Astrocyte (in vitro differentiated cells and primary cell): ENCODE data around the gene CMIP. TPM values are rescaled to one million over a fixed set of nuclear protein-coding genes. Genes with fewer than 3 reads are reported as not detected.
A peak's percentile ranks its signal among the peaks of the same experiment; 100 is the strongest.

Experiments
- DNase-seq: peaks from one replicate; pipeline ENCODE4 v3.0.0-alpha.2; 2010; ENCODE audit warnings: low read depth
- FAIRE-seq: peaks from 2 replicates; lab custom pipeline; 2011; peaks lifted over from hg19 to GRCh38; lab: Jason Lieb, UNC
- H2AFZ ChIP-seq: 2 replicates; pipeline ENCODE4 v1.6.0; 2012; ENCODE audit warnings: low read depth, low read length, inconsistent platforms
- H3K27ac ChIP-seq: 2 replicates; pipeline ENCODE4 v1.5.1; 2011; ENCODE audit warnings: low read depth, low read length, inconsistent platforms
- H3K27me3 ChIP-seq: 2 replicates; pipeline ENCODE4 v1.6.0; 2011; ENCODE audit warnings: low read length, inconsistent platforms; ENCODE audit not compliant: insufficient read depth
- H3K36me3 ChIP-seq: 2 replicates; pipeline ENCODE4 v1.5.1; 2011; ENCODE audit warnings: low read length, inconsistent platforms; ENCODE audit not compliant: insufficient read depth
- H3K4me1 ChIP-seq: 2 replicates; pipeline ENCODE4 v1.5.1; 2011; ENCODE audit warnings: low read length, inconsistent platforms; ENCODE audit not compliant: insufficient read depth
- H3K4me2 ChIP-seq: 2 replicates; pipeline ENCODE4 v1.6.0; 2012; ENCODE audit warnings: low read length, inconsistent platforms
- H3K4me3 ChIP-seq: 2 replicates; pipeline ENCODE4 v1.5.1; 2011; ENCODE audit warnings: low read depth, mild to moderate bottlenecking, low read length, inconsistent platforms; ENCODE audit not compliant: insufficient read depth
- H3K79me2 ChIP-seq: 2 replicates; pipeline ENCODE4 v1.6.0; 2012; ENCODE audit warnings: mild to moderate bottlenecking, low read length, inconsistent platforms; ENCODE audit not compliant: insufficient read depth
- H3K9ac ChIP-seq: 2 replicates; pipeline ENCODE4 v1.6.0; 2012; ENCODE audit warnings: mild to moderate bottlenecking, low read length, inconsistent platforms
- H3K9me3 ChIP-seq: 2 replicates; pipeline ENCODE4 v1.5.1; 2012; ENCODE audit warnings: low read depth, mild to moderate bottlenecking, low read length, inconsistent platforms; ENCODE audit not compliant: insufficient read depth
- H4K20me1 ChIP-seq: 2 replicates; pipeline ENCODE4 v1.6.0; 2012; ENCODE audit warnings: low read length, inconsistent platforms; ENCODE audit not compliant: insufficient read depth
- H3K27ac Mint-ChIP-seq: one replicate; pipeline ENCODE4 v1.8.0; 2021; ENCODE audit warnings: mild to moderate bottlenecking, mixed read lengths; ENCODE audit not compliant: unreplicated experiment
- H3K27me3 Mint-ChIP-seq: one replicate; pipeline ENCODE4 v1.8.0; 2021; ENCODE audit warnings: low read depth, mixed read lengths; ENCODE audit not compliant: unreplicated experiment
- H3K36me3 Mint-ChIP-seq: one replicate; pipeline ENCODE4 v1.8.0; 2021; ENCODE audit warnings: low read depth, mixed read lengths; ENCODE audit not compliant: unreplicated experiment
- H3K4me1 Mint-ChIP-seq: one replicate; pipeline ENCODE4 v1.8.0; 2021; ENCODE audit warnings: low read depth, mixed read lengths; ENCODE audit not compliant: unreplicated experiment
- H3K4me3 Mint-ChIP-seq: one replicate; pipeline ENCODE4 v1.8.0; 2021; ENCODE audit warnings: mild to moderate bottlenecking, moderate library complexity, mixed read lengths; ENCODE audit not compliant: unreplicated experiment
- H3K9me3 Mint-ChIP-seq: one replicate; pipeline ENCODE4 v1.8.0; 2021; ENCODE audit warnings: mild to moderate bottlenecking, mixed read lengths; ENCODE audit not compliant: unreplicated experiment
- EZH2 ChIP-seq: IDR thresholded peaks from 2 replicates; pipeline ENCODE4 v1.6.1; 2012; ENCODE audit warnings: mild to moderate bottlenecking, low read length, inconsistent platforms; ENCODE audit not compliant: insufficient read depth
- total RNA-seq: library from RNA; stranded (reverse); gene quantifications from 2 replicates; pipeline ENCODE4 v1.2.1, GENCODE V29; 2021
- TF ChIP-seq, protein P1 (sequence below): IDR thresholded peaks from 2 replicates; pipeline ENCODE4 v1.5.1; 2011; ENCODE audit warnings: low read depth, mild to moderate bottlenecking, inconsistent platforms, low read length, moderate library complexity; ENCODE audit not compliant: insufficient read depth

Gene CMIP
- total RNA-seq, 1 donor from 2014 or later: 71.5 TPM

DNA sequence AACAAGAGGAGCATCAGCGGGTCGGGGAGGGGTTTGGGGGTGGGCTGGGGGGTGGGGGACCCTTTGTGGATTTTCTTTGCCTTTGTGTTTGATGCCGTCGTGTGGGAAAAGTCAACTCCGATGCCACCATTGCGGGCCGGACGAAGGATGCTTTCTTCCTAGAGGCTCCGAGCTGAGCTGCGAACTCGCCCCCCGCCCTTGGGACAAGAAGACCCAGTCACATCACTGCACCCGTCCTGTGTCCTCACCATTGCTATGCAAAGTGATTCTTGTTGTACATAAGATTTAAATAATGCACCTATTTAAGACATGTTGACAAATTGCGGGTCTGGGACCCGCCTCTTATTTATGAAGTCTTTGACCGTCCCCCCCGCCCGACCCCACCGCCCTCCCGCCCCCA lies 265.4 kb downstream of the CMIP start:
- peaks cover 24% of the 10 kb centered on the region for H3K4me1 Mint-ChIP-seq
- peaks cover 3% of the 10 kb centered on the region for H3K27me3 Mint-ChIP-seq
- no peaks in the 10 kb centered on the region for H3K79me2 ChIP-seq
- H3K4me3 ChIP-seq: no peak overlapping the region
- no peak overlapping the region for H2AFZ ChIP-seq
- no peaks in the 10 kb centered on the region for H3K9me3 ChIP-seq
- no peak overlapping the region for H3K27ac ChIP-seq
- H3K9ac ChIP-seq: no peak overlapping the region
- no peaks in the 10 kb centered on the region for H3K9me3 Mint-ChIP-seq
- TF ChIP-seq, protein P1, sequence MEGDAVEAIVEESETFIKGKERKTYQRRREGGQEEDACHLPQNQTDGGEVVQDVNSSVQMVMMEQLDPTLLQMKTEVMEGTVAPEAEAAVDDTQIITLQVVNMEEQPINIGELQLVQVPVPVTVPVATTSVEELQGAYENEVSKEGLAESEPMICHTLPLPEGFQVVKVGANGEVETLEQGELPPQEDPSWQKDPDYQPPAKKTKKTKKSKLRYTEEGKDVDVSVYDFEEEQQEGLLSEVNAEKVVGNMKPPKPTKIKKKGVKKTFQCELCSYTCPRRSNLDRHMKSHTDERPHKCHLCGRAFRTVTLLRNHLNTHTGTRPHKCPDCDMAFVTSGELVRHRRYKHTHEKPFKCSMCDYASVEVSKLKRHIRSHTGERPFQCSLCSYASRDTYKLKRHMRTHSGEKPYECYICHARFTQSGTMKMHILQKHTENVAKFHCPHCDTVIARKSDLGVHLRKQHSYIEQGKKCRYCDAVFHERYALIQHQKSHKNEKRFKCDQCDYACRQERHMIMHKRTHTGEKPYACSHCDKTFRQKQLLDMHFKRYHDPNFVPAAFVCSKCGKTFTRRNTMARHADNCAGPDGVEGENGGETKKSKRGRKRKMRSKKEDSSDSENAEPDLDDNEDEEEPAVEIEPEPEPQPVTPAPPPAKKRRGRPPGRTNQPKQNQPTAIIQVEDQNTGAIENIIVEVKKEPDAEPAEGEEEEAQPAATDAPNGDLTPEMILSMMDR: no peak
- TF ChIP-seq EZH2: no peak
- H3K4me3 Mint-ChIP-seq: no peak overlapping the region
- peaks cover 30% of the 10 kb centered on the region for H3K4me1 ChIP-seq
- no peaks in the 10 kb centered on the region for H3K27me3 ChIP-seq
- H3K4me2 ChIP-seq: no peak overlapping the region
- FAIRE-seq (no peak), DNase-seq (no peak)
- H4K20me1 ChIP-seq: peaks cover 5% of the 10 kb centered on the region
- peaks cover 9% of the 10 kb centered on the region for H3K36me3 Mint-ChIP-seq
- H3K36me3 ChIP-seq: no peaks in the 10 kb centered on the region
- no peak overlapping the region for H3K27ac Mint-ChIP-seq

DNA sequence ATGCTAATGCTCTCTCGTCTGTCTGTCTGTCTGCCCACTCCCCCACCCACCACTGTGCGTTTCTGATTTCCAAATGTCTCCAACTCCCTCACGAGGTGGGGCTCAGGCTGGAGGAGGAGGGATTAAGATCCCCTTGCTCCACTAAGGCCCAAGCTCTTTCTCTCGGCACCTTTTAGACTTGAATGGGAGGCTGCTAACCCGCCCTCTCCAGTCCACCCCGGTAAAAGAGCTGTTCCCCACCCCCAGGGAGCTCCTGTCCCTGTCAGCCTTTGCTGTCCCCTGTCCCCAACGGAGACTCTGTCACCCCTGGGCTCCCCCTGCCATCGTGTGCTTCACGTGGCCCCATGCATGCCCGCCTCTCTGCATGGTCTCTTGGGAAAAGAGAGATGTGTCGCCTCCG lies 266.0 kb downstream of the CMIP start:
- H4K20me1 ChIP-seq: peaks cover 5% of the 10 kb centered on the region
- TF ChIP-seq EZH2: no peak
- TF ChIP-seq, protein P1: no peak
- H3K9ac ChIP-seq: peak overlapping the region; percentile 46
- no peaks in the 10 kb centered on the region for H3K79me2 ChIP-seq
- Mint-ChIP-seq H3K27me3 (peaks cover 3% of the 10 kb centered on the region), H3K27ac (no peak overlapping the region), H3K36me3 (peaks cover 5% of the 10 kb centered on the region), H3K4me3 (no peak overlapping the region), H3K9me3 (no peaks in the 10 kb centered on the region), H3K4me1 (peaks cover 22% of the 10 kb centered on the region)
- no peak overlapping the region for H3K4me3 ChIP-seq
- no peak overlapping the region for H3K4me2 ChIP-seq
- DNase-seq: no peak
- H3K27me3 ChIP-seq: no peaks in the 10 kb centered on the region
- H2AFZ ChIP-seq: no peak overlapping the region
- peaks cover 30% of the 10 kb centered on the region for H3K4me1 ChIP-seq
- peak overlapping the region; percentile 24 for H3K27ac ChIP-seq
- no peak for FAIRE-seq
- H3K9me3 ChIP-seq: no peaks in the 10 kb centered on the region
- H3K36me3 ChIP-seq: no peaks in the 10 kb centered on the region

DNA sequence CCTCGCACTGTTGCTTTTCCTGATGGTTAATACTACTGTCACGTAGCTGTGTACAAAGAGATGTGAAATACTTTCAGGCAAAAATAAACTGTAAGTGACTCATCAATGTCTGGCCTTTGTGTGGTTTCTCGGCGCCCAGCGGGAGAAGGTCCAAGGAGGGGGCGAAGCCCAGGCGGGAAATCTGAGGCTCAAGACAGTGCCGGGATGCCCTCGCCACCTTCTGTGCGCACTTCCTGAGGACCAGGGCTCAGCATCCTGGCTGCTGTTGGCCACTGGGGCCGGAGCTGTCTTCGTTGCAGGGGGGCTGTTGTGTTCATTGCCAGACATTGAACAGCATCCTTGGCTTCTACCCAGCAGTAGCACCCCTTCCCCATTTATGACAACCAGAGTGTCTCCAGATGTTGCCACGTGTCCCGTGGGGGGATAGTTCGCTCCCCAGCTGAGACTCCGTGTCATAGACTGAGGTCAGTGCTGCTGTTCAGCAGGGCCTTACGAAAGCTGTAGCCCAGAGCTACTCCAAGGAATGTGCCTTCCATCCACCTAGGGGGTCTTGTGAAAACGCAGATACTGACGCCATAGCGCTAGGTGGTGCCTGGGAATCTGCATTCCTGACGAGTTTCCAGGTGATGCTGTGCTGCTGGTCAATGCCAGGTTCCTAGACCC lies 267.2 kb downstream of the CMIP start:
- peaks cover 19% of the 10 kb centered on the region for H3K4me1 Mint-ChIP-seq
- H3K36me3 Mint-ChIP-seq: peaks cover 3% of the 10 kb centered on the region
- Histone ChIP-seq H4K20me1 (peaks cover 5% of the 10 kb centered on the region), H3K9me3 (no peaks in the 10 kb centered on the region), H2AFZ (no peak overlapping the region), H3K27ac (peak overlapping the region; percentile 75), H3K36me3 (no peaks in the 10 kb centered on the region), H3K4me2 (peak overlapping the region; percentile 71), H3K4me1 (peaks cover 28% of the 10 kb centered on the region), H3K27me3 (no peaks in the 10 kb centered on the region), H3K4me3 (no peak overlapping the region), H3K9ac (peak overlapping the region; percentile 71), H3K79me2 (no peaks in the 10 kb centered on the region)
- FAIRE-seq: peak; percentile 81
- peak overlapping the region; percentile 73 for H3K27ac Mint-ChIP-seq
- H3K4me3 Mint-ChIP-seq: peak overlapping the region; percentile 55
- TF ChIP-seq, protein P1: no peak
- no peak for TF ChIP-seq EZH2
- DNase-seq: peak; percentile 95
- H3K27me3 Mint-ChIP-seq: peaks cover 4% of the 10 kb centered on the region
- no peaks in the 10 kb centered on the region for H3K9me3 Mint-ChIP-seq
